Stimulated activated CD4-positive, alpha-beta T cell treated with anti-CD3 and anti-CD28 coated beads, Interleukin-2, amount 100 ng/mL, for 4 hours (primary cell): ENCODE results near the gene ARHGAP27.
"Not testable (repeated sequence)": the region's sequence is repeated elsewhere in the genome, so short reads cannot be mapped to it uniquely, and the experiment has no call there.

Experiments
- DNase-seq: peaks from one replicate; pipeline ENCODE4 v3.0.0-alpha.2; 2020; ENCODE audit warnings: low read depth

Gene ARHGAP27

DNA sequence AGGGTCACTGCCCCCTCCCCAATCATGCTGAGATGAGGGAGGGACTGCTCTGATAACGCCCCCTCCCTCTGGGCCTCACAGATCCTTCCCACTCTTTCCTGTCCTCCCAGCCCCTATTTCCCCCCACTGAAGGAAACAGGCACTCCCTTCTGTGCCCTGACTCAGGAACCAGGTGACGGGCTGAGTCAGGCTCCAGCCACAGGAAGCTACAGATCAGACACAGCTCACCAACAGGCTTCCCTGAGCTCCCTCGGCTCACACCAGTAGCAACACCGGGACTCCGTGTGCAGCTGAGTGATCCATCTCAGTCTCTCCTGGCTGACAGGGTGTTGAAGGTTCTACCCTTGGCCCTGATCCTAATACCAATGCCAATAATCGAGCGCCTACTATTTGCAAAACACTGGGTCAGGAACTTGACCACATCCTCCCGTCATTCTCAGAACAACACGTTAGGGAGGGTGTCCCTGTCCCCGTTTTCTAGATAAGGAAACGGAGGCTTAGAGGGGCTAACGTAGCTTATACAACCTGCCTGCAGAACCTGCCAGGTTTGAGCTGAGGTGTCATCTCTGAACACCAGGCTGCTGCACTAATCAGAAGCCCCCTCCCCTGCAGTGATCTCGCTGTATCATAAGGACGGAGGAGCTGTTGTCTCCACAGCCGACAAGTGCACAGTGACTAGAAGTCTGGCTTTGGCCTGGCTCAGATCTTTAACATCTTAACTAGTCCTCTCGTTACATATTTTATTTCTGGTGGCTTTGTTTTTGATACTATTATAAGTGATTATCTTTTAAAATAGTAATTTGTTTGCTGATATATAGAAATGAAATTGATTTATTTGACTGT, 13.5 kb upstream of the ARHGAP27 start:
- not testable (repeated sequence) for DNase-seq

DNA sequence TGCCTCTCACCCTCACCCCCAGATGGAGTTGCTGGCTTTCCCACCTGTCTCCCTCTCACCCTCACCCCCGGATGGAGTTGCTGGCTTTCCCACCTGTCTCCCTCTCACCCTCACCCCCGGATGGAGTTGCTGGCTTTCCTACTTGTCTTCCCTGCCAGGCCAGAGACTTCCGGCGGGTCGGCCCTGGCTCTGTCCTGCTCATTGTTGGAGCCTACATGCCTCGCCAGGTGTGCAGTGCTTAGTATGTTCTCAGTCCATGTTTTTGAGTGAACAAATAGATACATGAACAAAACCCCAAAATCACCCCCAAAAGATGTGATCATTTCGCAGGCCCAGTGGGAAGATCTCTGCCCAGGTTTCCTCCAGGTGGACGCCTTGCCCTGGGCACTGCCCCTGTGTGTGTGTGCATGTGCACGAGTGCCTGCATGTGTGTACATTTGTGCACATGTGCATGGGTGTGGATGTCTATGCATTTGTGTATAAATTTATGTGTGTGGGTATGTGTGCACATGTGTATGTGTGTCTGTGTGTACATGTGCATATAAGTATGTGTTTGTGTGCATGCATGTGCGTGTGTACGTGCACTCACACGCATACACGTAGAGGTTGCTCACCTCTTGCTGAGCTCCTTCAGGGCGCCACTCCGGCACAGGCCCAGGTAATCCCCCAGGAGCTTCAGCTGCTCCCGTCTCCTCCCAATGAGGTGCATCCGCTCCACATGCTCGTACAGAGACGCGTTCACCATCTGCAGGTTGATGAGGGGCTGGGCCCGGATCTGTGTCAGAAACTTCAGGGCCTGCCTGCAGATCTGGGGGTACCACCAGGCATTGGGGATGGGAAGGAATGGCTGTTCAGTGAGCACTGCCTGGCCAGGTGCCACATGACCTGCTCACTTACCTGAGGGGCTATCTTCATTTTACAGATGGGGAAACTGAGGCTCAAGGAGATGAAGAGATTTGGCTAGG, 12.5 kb upstream of the ARHGAP27 start:
- not testable (repeated sequence) for DNase-seq

DNA sequence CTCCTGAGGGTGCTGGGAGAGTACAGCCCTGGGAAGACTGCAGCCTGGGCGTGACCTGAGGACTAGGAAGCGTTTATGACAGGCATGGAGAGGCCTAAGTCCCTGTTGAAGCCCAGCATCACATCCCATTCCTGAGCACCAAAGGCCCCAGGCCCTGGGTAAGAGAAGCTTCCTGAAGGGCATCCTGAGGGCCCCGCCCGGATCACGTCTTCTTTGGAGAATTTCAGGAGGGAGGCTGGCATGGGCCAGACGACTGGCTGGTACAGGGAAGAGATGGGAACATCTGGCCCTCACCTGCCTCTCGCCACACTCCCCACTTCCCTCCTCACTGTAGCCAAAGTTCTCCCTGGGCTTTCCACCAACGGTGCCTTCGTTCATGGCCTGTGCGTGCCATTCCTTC, 11.6 kb upstream of the ARHGAP27 start:
- not testable (repeated sequence) for DNase-seq

DNA sequence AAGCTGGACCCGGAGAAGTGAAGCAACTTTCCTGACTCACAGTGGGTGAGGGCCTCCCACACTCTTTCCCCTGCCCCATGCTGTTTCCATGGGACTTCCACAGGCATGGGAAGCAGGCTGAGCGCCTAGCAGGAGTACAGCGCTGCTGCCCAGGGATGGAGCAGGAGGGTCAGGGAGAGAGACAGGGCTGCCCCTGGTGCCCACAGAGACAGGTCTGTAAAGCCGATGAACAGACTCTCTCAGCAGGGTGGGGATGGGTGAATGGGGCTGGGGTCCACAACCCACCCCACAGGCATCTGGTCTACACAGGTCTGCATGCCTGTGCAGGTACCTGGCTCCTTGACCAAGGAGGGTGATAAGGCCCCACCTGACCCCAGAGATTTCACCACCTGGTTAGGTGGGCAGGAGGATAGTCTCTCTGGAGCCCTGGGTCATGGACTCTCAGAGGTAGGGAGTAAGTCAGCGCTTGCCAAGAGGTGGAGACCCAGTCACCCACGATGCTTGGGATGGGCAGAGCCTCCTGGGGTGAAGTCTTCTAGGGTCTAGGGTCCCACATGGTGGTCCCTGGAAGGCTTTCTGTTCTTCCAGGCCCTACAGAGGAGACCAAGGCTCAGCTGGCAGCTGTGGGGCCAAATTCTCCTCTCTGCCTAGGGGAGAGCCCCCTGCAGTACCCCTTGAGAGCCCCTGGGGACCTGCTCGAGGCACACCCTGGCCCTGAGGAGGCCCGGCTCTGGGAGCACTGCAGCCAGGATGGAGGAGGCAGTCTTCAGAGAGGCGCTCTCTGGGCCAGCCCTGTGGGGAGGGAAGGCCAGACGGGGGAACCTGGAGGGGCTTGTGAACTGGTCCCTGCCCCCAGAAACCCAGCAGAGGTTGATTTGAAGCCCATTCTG, 10.9 kb upstream of the ARHGAP27 start:
- DNase-seq = not testable (repeated sequence)

DNA sequence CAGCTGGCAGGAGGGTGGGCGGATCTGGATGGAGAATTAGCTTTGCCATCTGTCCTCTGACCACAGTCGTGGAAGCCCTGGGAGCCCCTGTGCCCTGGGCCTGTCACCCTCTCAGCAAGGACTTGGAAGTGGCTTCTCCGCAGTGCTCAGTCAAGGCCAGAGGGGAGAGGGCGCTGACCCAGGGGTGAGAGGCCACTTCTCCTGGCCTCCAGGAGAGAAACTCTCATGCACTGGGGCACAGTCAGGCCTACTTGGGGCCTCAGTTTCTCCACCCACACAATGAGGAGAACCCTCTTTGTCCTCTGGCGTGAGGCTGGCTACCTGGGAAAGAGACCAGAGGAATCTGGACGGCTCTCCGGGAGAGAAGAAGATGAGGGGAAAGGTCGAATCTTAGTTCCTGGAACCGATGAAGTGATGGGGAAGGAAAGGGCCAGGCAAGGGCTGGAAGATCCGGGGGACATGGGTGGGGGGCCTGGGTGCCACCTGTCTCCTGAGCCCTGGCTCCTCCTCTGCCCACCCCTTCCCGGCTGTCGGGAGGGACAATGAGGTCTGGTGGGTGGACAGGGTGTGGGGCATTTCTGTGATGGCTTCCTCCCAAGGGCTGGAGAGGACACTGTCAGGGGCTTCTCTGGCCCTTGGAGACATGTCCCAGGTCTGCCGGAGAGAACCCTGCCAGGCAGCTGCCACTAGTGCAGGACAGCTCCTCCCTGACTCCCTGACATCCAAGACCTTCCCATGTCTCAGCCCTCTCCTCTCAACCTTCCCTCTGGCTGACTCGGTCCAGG, 9.0 kb upstream of the ARHGAP27 start:
- no peak for DNase-seq

DNA sequence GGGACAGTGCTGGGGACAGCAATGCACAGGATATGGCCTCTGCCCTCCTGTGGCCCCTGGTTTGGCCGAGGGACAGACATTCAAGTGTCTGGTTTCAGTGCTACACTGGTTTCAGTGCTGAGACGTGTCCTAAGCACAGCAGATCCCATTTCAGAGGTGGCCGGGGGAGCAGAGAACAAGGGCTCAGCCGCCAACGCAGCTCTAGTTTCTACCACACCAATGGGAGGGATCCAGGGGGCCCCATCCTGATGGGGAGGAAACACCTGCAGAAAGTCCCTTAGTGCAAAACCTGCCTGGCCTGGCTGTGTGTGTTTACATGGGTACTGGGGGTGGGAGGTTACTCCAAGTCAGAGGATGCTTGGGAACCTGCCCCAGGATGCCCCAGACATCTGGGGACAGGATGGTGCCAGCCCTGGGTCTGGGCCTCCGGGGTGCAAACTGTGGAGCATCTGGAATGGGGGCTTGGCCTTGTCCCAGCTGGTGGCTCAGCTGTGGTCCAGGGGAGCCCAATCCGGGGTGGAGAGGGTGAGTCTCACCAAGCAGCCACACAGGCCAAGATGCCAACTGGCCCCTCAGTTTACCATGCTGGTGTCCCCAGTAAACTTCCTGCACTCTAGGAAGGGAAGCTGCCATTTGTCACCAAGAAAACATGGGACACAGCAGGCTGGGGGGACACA, 8.3 kb upstream of the ARHGAP27 start:
- DNase-seq = not testable (repeated sequence)

DNA sequence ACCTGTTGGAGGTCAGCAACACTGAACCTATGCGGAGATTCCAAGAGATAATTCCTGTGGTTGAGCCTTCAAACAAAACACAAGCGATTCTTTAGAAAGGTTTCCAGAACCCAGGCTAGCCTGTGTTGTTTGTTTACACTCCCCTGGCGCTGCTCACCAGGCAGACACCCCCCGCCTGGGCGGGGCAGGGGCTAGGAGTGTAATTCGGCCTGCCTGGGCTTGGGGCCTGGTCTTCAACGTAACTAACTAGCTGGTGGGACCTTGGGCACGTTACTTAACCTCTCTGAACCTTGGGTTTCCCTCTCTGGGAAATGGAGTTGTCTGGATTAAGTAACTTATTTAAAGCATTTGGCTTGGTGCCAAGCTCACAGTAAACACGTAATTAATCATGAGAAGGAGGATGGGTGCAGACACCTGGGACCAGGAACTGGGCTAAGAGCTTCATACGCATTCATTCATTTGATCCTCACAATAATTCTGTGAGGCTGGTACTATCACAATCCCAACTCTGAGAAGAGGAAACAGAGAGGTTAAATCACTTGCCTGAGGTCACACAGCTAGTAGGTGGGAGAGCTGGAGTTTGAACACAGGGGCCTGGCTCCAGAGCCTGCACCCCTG, 7.6 kb upstream of the ARHGAP27 start:
- no peak for DNase-seq

DNA sequence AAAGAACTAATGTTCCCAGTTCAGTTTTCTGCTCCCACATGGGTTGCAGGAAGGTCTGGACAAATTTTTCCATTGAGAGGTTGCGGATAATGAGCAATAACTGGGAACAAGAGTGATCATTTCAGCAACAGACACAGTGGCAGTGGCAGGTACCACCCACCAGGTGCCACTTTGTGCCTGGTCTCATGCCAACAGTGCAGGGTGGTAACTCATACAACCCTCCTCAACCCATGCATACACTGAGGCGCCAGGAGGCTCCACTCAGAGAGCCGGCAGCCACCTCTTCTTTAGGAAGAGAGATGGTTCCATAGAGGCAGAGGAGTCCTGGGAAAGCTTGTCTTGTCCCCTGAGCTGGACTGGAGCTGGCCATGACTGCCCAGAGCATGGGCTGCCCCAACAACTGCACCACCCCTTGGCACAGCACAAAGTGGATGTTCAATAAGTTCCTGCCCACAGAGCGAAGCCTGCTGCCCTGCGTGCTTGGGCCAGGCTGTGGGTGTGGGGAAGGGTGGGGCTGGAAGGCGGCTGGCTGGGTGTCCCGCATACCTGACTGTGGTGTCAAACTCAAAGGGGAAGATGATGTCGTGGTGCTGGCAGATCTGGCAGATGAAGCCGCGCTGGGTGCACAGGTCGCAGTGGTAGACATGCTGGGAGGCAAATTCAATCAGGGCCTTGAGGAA, 6.4 kb upstream of the ARHGAP27 start:
- DNase-seq = no peak

DNA sequence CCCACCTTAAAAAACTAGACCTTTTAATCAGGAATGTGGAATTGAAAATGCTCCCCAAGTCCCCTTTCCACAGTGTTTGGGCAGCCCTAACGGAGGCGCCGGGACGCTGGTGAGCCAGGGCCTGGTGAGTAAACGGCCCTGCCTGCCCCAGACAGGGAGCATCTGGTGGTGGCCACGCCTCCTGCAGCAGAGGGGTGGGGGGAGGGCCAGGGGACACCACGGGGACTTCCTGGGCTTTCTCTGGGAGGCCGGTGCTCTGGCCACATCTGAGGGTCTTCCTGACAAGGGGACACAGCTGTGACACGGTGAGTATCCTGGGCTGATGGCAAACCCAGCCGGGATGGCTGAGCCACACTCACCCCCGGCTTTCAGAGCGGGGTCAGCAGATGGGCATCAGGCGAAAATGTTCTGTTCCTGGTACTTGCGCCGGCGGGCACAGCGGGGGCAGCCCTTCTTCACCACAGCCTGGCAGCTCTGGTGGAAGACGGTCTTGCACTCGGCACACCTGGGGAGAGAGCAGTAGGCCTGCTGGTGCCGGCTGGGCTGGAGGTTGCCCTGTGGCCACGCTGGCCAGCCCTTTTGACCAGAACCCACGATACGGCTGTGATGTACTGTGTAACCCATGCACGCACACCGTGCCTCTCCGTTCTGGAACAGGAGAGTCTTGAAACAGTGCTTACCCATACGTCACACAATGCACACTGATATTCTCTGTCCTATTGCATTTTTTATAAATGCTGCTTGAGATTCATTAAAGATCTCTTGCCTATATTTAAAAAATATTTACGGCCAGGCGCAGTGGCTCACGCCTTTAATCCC, 5.0 kb upstream of the ARHGAP27 start:
- DNase-seq = no peak

DNA sequence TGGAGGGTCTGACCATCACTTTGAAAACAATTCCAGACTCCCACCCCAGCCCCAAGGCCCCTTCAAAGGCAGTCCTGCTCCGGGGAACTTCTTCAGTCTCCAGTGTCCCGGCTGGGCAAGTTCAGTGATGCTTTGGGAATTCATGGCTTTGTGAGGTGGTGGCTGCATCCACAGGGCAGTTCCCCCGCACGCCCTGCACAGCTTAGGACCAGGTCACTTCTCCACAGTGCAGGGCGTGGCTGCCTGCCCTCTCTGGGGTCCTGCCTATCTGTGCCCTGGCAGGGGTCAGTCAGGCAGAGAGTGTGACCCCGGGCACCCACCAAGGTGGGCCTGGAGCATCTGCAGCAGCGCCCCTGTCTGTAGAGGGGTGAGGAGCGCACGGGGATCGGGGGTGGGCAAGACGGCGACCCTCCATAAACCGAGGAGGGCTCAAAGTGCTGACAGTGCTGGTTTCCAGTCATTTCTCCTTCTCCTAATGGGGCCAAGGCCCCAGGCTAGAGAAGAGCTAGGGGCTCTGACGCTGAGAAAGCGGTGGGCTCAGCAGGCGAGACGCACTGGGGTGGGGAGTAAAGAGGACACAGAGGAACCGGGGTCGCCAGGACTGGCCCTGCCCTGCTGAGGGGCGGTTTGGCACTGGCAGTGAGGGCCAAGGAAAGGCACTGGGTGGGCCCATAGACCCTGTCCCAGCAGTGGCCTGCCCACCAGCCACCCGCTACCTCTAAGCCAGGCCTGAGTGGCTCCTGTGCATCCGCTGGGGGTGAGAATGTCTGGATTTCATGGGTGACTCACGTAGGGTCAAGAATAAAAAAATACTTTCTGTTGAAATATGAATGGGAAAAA, 4.2 kb upstream of the ARHGAP27 start:
- no peak for DNase-seq

DNA sequence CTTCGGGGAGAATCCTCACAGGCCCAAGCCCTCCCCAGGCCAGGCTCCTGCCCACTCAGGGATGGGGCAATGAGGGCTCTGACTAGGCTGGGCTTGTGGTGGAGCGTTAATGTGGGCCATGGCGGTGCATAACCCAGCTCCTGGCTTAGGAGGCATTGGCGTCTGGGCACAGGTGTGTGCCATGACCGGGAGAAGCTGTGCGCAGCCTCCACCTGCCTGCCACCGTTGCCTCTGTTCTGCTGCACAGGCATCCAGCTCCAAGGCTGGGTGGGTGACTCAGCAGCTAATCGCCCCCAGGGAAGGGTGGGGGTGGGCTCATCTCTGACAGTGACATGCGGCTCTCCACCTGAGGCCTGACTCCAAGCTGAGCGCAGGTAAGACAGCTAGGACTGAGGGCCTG, 3.5 kb upstream of the ARHGAP27 start:
- DNase-seq = no peak

DNA sequence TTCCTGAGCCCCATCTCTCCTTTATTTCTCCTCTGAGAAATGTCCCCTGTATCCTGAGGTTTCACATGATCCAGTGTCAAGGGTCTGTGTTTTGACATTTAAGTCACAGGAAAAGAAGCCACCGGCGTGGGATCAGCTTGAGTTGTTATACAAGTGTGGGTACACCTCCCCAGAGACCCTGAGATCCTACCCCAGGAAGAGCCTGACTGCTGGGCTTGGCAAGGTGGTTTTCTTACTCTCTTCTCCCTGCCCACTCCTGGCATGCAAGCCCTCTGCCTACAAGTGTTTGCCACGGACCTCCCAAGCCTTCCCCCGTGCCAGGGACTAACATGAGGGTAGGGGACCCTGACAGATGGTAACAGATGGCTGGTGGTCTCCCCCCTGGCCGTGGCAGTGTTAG, 2.8 kb upstream of the ARHGAP27 start:
- DNase-seq = no peak

DNA sequence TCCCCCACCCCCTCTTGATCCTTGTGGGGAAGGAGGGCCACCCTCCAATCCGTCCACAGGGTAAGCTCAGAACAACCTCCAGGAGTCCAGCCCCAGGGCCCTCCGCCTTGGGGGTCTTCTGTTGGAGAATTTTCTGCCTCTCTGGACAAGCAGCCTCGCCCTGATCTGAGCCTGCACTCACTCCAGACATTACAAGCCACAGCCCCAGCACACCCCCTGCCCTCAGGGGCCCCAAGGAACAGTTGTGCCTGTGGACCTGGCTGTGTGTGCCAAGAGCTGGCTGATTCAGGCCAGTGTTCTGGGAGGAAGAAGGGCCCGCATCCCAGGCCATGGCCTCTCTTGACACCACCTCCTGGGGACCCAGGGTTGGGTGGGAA, 477 bp upstream of the ARHGAP27 start:
- DNase-seq = no peak

DNA sequence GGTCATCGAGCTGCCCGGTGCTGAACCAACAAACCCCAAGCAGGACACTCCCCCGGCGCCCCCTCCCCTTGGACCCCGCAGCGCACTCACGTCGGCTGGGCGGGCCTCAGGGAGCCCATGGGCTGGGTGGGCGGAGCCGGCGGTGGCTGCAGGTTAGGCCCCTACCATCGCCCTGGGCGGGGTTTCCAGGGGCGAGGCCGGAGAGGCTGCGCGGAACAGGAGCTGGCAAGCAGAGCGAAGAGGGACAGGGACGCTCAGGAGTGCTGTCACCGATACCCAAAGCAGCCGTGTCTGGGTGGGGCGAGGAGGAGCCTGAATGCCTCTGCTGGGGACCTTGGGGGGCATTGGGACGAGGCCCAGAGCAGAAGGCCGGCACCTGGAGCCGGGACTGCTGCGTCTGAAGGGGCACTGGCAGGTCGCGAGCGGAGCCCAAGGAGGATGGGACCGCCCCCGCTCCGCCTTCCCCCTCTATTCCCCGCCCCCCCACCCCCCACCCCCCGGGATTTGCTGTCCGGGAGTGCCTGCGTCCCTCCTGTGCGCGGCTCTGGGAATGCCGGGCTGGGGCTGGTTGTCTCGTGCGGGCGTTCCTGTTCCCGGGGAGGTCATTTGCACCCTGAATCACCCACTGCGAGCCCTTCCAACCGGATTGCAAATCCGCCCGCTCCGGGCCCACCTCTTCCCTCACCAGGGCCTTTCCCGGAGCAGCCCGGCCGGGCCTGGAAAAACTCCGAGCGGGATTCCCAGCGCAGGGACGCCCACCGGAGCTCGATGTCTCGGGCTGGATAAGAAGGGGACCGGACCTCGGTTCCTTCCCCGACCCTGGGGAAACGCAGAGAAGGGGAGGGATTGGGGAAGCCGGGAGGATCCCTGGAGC, 902 bp downstream of the ARHGAP27 start:
- peak; percentile 44 for DNase-seq

DNA sequence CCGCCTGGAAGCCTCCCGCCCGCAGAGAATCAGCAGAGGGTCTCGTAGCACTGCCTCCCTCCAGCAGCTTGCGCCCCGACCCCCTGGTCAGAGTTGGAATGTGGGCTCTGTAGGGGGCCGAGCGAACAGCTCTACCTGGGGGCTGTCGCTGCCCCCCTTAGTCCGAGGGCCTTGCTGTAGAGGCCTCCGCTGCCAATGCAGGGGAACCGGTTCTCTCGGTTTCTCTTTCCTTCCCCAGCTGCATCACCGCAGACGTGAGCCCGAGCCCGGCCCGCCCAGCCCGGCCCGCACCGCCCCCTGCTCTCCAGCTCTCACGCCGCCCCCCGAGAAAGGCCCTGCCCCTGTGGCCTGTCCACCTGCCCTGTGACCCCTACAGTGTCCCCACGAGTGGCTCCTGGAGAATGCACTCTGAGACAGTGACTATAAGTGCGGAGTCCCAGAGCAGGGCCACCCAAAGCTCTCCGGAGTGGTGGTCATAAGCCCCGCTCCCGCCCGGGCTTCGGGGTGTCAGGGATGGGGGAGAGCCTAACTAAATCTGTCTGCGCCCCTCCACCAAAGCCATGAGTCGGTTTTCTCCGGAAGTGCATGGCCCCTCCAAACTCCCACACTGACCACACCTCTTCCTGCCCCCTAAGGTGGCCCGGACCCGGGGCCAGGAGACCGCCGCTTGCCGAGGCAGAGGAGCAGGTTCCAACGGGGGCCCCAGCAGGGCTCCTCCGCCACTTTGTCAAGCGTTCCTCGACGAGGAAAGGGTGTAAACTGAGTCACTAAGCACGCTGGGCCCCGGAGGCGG, 1.7 kb downstream of the ARHGAP27 start:
- no peak for DNase-seq
